Stimulated activated naive CD8-positive, alpha-beta T cell treated with anti-CD3 and anti-CD28 coated beads, Interleukin-15, Interleukin-2, amounts not matched to agents 100 U/mL and 50 U/mL, for 24 hours (primary cell): ENCODE measurements around the gene PDCL2.

ENCODE experiments used
- ATAC-seq: fragments of 150-1000 bp; cut with Tn5 transposase; one replicate; pipeline ENCODE4 v1.10.0; 2021
- DNase-seq: peaks from one replicate; pipeline ENCODE4 v3.0.0; 2021

The PDCL2 gene

DNA sequence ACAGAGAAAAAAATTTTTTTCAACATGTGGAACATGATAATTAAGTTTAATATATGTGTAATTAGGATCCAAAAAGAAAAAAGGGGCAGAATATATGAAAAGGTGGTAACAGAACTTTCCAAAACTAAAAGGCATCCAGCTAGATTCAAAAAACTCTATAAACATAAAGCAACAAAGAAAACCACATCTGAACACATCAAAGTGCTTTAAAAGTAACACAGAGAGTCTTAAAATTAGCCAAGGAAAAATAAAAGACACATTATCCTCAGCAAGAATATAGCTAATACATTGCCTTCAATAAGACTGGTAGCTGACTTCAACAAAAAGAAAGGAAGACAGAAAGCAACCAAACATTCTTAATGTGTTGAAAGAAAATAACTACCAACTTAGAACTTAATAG, 53.5 kb downstream of the PDCL2 start:
- no peak for DNase-seq
- ATAC-seq = no peak

DNA sequence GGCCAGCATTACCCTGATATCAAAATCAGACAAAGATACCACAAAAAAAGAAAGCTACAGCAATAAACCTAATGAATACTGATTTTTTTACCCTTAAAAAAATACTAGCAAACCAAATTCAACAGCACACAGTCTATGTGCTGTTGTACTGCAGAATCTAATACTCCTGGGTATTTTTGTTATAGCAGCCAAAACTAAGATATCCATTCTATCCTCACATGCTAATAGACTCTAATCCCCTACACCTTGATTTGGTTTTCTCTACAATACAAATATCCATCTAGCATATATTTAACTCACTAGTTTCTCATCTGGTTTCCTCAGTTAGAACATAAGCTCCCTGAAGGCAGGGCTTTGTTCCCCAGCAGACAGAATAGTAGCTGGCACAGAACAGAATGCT, 57.7 kb downstream of the PDCL2 start:
- DNase-seq (no peak), ATAC-seq (no peak)

DNA sequence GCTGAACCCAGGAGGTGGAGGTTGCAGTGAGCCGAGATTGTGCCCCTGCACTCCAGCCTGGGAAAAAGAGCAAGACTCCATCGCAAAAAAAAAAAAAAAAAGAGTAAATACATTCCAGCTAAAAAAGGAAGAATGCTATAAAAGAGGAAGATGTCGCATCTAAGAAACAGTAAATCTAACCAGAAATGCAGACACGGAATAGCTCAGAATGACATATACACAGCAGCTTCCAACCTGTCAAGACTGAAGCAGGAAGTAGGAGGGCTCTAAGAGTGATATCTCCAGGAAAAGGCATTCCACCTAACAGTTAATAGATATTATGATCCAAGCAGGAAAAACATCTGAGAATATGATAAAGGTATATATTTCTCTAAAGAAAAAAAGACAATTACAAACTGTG, 61.4 kb downstream of the PDCL2 start:
- DNase-seq = no peak

DNA sequence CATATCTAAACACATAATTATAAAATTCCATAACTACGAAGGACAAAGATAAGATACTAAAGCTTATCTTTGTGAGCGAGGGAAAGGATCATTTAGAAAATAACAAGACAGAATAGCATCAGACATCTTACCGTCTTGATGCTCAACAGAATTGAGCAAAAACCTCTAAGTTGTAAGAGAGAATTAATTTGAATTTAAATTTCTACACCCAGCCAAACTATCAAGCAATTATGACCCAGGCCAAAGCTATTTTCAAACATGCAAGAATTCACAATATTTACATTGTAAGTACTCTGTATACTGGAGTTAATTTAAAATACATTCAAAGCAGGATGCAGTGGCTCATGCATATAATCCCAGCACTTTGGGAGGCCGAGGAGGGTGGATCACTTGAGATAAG, 61.9 kb downstream of the PDCL2 start:
- no peak for ATAC-seq

More for the DNA sequence above, 61.4 kb downstream of the PDCL2 start:
- no peak for ATAC-seq

DNA sequence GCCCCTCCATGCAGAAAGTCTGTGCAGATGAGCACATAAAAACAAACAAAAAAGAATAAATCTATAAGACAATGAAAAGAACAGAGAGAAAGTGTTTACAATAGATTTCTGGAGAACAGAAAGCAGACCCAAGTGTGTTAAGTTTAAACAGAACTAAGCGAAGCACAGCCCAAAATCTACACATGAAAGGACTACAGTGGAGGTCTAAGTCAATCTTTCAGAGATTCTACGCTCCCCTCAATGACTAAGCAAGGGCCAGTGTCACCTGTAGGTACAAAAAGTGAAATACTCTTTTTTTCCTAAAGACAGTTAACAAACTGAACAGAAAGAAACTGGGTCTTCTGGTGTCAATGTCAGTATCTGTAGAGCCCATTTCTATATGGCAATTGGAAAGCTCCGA, 63.6 kb downstream of the PDCL2 start:
- ATAC-seq (no peak), DNase-seq (no peak)

More for the DNA sequence above, 61.9 kb downstream of the PDCL2 start:
- DNase-seq = no peak

DNA sequence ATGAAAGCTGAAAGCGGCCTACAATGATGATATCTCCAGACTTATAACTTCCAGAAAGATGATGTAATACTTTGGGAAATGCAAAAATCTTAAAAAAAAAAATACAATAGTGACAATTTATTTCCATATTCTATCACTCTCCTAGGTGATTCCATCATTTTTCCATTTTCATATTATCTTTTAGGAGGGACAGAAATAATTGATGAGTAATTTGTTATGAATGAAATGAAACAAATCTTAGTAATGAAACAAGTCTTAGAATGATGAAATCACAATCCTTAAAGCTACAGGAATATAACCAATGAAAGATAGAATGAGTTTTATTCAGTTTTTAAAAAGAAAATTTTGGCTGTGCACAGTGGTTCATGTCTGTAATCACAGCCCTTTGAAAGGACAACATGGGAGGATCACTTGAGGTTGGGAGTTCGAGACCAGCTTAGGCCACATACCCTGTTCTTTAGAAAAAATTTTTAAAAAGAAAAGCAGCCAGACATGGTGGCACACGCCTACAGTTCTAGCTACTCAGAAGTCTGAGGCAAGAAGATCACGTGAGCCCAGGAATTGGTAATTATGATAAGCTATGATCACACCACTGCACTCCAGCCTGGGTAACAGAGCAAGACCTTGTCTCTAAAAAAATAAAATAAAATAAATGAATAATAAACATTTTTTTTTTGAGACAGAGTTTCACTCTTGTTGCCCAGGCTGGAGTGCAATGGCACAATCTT, 67.0 kb downstream of the PDCL2 start:
- DNase-seq (no peak), ATAC-seq (no peak)

DNA sequence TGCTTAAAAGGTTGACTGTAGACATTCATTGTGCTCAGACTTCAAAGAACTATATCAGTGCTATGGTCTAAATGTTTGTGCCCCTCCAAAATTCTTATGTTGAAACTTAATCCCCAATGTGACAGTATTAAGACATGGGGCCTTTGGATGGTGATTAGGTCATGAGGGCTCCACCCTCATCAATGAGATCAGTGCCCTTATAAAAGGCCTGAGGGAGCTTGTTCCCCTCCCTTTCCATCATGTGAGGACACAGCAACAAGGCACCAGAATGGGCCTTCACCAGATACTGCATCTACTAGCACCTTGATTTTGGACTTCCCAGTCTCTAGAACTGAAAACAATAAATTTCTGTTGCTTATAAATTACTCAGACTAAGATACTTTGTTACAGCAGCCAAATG, 73.6 kb downstream of the PDCL2 start:
- no peak for DNase-seq
- ATAC-seq = no peak

DNA sequence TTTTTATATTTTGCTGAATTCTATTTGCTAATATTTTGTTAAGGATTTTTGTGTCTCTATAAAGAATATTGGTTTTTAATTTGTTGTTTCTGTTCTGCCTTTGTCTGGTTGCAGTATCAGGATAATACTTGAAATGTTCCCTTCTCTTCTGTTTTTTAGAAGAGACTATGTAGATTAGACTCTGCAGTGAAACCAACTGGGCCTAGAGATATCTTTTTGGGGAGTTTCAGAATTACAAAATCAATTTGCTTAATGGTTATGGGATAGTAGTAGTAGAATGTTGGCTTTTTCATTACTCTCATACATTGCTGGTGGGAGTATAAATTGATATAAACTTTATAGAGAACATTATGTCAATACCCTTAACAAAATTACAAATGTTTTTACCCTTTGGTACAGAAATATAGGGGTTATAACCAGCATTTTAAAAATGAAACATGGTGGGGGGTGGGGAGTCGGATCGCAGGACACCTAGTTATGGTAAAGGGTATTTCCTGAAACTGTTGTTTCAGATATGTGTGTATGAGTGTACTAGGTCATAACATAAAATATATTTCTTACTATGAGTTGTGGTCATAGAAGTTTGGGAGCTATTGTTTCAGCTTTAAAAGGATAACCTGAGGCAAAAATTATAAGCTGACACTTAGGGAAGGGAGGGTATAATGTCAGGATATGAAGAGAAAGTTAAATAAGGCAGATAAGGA, 74.4 kb downstream of the PDCL2 start:
- ATAC-seq (no peak), DNase-seq (no peak)

DNA sequence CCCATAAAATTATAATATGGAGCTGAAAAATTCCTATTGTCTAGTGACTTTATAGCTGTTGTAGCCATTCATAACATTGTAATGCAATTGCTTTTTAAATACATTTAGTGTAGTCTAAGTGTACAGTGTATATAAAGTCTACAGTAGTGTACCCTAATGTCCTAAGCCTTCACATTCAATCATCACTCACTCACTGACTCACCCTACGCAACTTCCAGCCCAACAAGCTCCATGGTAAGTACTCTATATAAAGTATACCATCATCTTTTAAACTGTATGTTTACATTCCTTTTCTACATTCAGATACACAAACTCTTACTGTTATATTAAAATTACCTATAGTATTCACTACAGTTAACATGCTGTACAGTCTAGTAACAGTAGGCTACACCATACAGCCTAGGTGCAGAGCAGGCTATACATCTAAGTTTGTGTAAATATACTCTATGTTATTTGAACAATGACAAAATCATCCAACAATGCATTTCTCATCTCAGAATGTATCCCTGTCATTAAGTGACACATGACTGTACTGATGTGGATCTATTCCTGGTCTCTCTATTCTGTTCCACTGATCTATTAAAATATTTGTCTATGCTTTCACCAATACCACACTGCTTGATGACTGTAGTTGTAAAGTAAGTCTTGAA, 79.0 kb downstream of the PDCL2 start:
- DNase-seq = no peak

DNA sequence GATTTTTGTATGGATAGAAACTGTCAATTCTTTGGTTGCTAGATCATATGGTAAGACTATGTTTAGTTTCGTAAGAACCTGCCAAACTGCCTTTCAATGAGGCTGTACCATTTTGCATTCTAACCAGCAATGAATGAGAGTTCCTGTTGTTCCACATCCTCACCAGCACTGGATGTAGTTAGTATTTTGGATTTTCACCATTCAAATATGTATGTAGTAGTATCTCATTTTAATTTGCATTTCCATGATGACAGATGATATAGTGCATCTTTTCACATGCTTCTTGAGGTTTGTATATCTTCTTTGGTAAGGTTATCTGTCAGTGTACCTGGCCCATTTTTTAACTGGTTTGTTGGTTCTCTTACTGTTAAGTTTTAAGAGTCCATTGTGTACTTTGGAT, 80.0 kb downstream of the PDCL2 start:
- DNase-seq (no peak), ATAC-seq (no peak)

More for the DNA sequence above, 79.0 kb downstream of the PDCL2 start:
- ATAC-seq = no peak

DNA sequence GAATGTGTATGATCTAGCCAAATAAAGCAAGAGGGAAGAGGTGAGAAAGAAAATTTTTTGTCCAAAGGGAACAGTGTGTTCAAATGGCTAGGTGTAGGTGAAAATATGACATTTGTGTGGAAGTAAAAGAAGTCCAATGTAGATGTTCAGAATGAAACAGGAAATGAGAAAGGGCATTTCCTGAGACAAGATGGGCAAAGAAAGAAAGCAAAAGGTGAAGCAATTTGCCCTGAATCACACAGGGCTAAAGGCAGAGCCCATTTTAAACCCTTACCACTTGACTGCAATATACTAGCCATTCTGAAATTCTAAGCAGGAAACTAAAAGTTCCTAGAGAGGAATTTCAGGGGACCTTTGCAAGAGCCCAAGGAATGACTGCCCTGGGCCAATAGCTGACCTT, 81.4 kb downstream of the PDCL2 start:
- ATAC-seq (no peak), DNase-seq (no peak)

DNA sequence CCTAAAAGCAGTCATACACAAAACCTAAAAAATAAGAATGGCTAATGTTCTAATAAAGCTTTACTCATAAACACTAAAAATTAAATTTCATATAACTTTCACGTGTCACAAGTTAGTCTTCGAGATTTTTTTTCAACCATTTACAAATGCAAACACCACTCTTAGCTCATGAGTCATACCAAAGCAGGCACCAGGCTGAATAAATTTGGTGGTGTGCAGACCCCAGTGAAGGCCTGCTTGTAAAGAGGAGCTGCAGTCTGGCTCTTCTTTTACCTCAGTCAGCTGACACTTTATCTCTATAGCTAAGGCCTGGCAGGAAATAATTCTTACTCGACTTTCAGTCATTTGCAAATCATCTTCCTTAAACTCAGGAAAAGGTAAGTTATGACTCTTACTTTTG, 82.8 kb downstream of the PDCL2 start:
- ATAC-seq (no peak), DNase-seq (no peak)

DNA sequence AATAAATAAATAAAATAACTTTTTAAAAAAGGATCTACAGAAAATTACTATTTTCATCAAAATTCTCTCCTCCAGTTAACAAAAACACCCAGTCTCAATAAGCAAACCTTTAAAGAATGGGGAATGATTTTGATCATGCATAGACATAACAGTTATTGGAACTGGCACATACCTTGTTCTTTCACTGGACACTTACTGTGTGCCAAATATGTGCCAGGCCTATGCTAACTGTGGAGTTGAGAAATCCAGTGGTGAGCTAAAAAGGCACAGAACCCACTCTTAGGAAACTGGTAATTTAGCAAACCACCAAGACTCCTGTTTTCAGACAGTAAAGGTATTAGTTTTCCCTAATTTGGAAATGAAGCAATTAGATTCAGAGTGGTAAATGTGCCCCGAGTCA, 84.4 kb downstream of the PDCL2 start:
- ATAC-seq (no peak), DNase-seq (no peak)
